Thoracic aorta (tissue), 2 donors: ENCODE data around the gene TOM1L2. TPM values are rescaled to one million over a fixed set of nuclear protein-coding genes. Genes with fewer than 3 reads are reported as not detected.
"Not testable (repeated sequence)": the region's sequence is repeated elsewhere in the genome, so short reads cannot be mapped to it uniquely, and the experiment has no call there.

ENCODE experiments used
- ATAC-seq: fragments of 150-250 bp; one replicate; pipeline ENCODE4 v1.8.0; 2017; ENCODE audit warnings: low read depth; ENCODE audit not compliant: insufficient number of reproducible peaks, low FRiP score
- DNase-seq: peaks from one replicate; pipeline ENCODE4 v3.0.0-alpha.2; 2020; ENCODE audit warnings: low spot score
- H3K27ac ChIP-seq, 2 donors: fragments of 200-600 bp; sonication (generic); 1 replicate in 1 of 2; 2 replicates in 1 of 2; pipeline ENCODE4 v1.5.1; 2016; ENCODE audit warnings: mild to moderate bottlenecking in 2 of 2, moderate library complexity in 2 of 2
- H3K27me3 ChIP-seq: fragments of 200-600 bp; sonication (generic); replicated peaks from 2 replicates; pipeline ENCODE4 v1.6.0; 2016; ENCODE audit warnings: mild to moderate bottlenecking; ENCODE audit not compliant: insufficient read depth
- H3K36me3 ChIP-seq: fragments of 200-600 bp; sonication (generic); one replicate; pipeline ENCODE4 v1.5.1; 2016
- H3K4me1 ChIP-seq, 2 donors: fragments of 200-600 bp; sonication (generic); 1 replicate in 1 of 2; 2 replicates in 1 of 2; pipeline versions ENCODE4 v1.5.1 to v1.6.0; 2016; ENCODE audit warnings: low read depth in 2 of 2, mild to moderate bottlenecking in 1 of 2; ENCODE audit not compliant: control insufficient read depth in 1 of 2
- H3K4me3 ChIP-seq: fragments of 200-600 bp; sonication (generic); 2 replicates; pipeline ENCODE4 v1.5.1; 2016; ENCODE audit warnings: mild to moderate bottlenecking
- H3K9me3 ChIP-seq: fragments of 200-600 bp; sonication (generic); 2 replicates; pipeline ENCODE4 v1.5.1; 2016
- CTCF ChIP-seq: fragments of 200-600 bp; sonication (generic); IDR thresholded peaks from one replicate; pipeline ENCODE4 v1.5.1; 2019; ENCODE audit warnings: antibody characterized with exemption
- total RNA-seq, 2 donors: library from RNA; depleted of rRNA; stranded (reverse); fragments of >200 nt; gene quantifications; one replicate each; pipeline versions ENCODE4 v1.1.0 to v1.2.3, GENCODE V29; 2016

Gene TOM1L2
- total RNA-seq, 2 donors from 2014 or later: 63.4 to 185 TPM

GRCh38 chr17:17810084-17810894 is 161.9 kb downstream of the TOM1L2 start:
- no peak for ATAC-seq
- peaks cover 0 to 21% of the 10 kb centered on the region in 2 donors for H3K4me1 ChIP-seq
- peaks cover 9% of the 10 kb centered on the region for H3K36me3 ChIP-seq
- peak overlapping the region; percentile 67 for H3K4me3 ChIP-seq
- no peaks in the 10 kb centered on the region for H3K9me3 ChIP-seq
- no peaks in the 10 kb centered on the region for H3K27me3 ChIP-seq
- H3K27ac ChIP-seq: peak overlapping the region; percentile 30 to 40
- no peak for TF ChIP-seq CTCF
- DNase-seq: no peak

GRCh38 chr17:17809531-17810083 is 162.6 kb downstream of the TOM1L2 start:
- peak overlapping the region in 1 of 2 donors; percentile 30 for H3K27ac ChIP-seq
- no peaks in the 10 kb centered on the region for H3K27me3 ChIP-seq
- TF ChIP-seq CTCF: no peak
- ATAC-seq (no peak), DNase-seq (no peak)
- H3K36me3 ChIP-seq: peaks cover 9% of the 10 kb centered on the region
- H3K4me3 ChIP-seq: peak overlapping the region; percentile 67
- no peaks in the 10 kb centered on the region for H3K9me3 ChIP-seq
- H3K4me1 ChIP-seq: peaks cover 0 to 16% of the 10 kb centered on the region in 2 donors

- TF ChIP-seq CTCF: no peak
- no peak for DNase-seq
- peaks cover 14% of the 10 kb centered on the region for H3K36me3 ChIP-seq
- no peak overlapping the region for H3K4me3 ChIP-seq
- H3K27me3 ChIP-seq: no peaks in the 10 kb centered on the region
- H3K4me1 ChIP-seq: peaks cover 0 to 16% of the 10 kb centered on the region in 2 donors
- no peak for ATAC-seq
- no peaks in the 10 kb centered on the region for H3K9me3 ChIP-seq
- H3K27ac ChIP-seq: no peak overlapping the region
Measured at GRCh38 chr17:17808706-17809432, 163.3 kb downstream of the TOM1L2 start.

- Histone ChIP-seq H3K36me3 (peaks cover 14% of the 10 kb centered on the region), H3K4me1 (peaks cover 0 to 16% of the 10 kb centered on the region in 2 donors)
- not testable (repeated sequence) for H3K4me3 ChIP-seq, ATAC-seq, DNase-seq, H3K9me3 ChIP-seq, H3K27me3 ChIP-seq, H3K27ac ChIP-seq
Measured at GRCh38 chr17:17808200-17808599, 164.0 kb downstream of the TOM1L2 start.

- no peak for DNase-seq
- Histone ChIP-seq H3K9me3 (no peaks in the 10 kb centered on the region), H3K4me3 (no peak overlapping the region), H3K27ac (no peak overlapping the region), H3K36me3 (peaks cover 10% of the 10 kb centered on the region), H3K4me1 (peaks cover 0 to 15% of the 10 kb centered on the region in 2 donors), H3K27me3 (no peaks in the 10 kb centered on the region)
- no peak for ATAC-seq
- no peak for TF ChIP-seq CTCF
Measured at GRCh38 chr17:17807440-17807839, 164.8 kb downstream of the TOM1L2 start.
